ENCODE results near the gene CCDC152. TPM values are rescaled to one million over a fixed set of nuclear protein-coding genes. Genes with fewer than 3 reads are reported as not detected.

Gene CCDC152
- total and polyA plus RNA-seq, 2 of the 13 experiments (the other 11 are each of a cell fraction or from before 2014, with no cell fraction given) = 0.20 to 0.36 TPM

- TF ChIP-seq ZNF460 (CRISPR knock-in tag; IDR thresholded peaks at IDR 0.05; ENCODE audit: borderline replicate concordance) (no peak), TCF12 (IDR thresholded peaks at IDR 0.05) (no peak), TCF12 (CRISPR knock-in tag; IDR thresholded peaks at IDR 0.05) (peak; percentile 74; the same call in 1 of the 2 replicates), RFX3 (CRISPR knock-in tag; IDR thresholded peaks at IDR 0.05) (no peak), FOXM1 (CRISPR knock-in tag; IDR thresholded peaks at IDR 0.05) (no peak), ADNP (CRISPR knock-in tag; IDR thresholded peaks at IDR 0.05) (no peak), ZNF3 (CRISPR knock-in tag; IDR thresholded peaks at IDR 0.05) (no peak), ZNF746 (CRISPR knock-in tag; IDR thresholded peaks at IDR 0.05) (peak; percentile 56; the same call in 1 of the 2 replicates), ZNF737 (CRISPR knock-in tag; IDR thresholded peaks at IDR 0.05; ENCODE audit: borderline replicate concordance) (no peak), STAG1 (CRISPR knock-in tag; IDR thresholded peaks at IDR 0.05) (peak; percentile 23; the same call in 1 of the 2 replicates), KLF12 (CRISPR knock-in tag; IDR thresholded peaks at IDR 0.05; ENCODE audit: borderline replicate concordance) (no peak; the same call in 1 of the 2 replicates), PRMT3 (CRISPR knock-in tag; IDR thresholded peaks at IDR 0.05; ENCODE audit: borderline replicate concordance, low read depth) (no peak), ZNF678 (CRISPR knock-in tag; IDR thresholded peaks at IDR 0.05) (no peak), ZSCAN12 (CRISPR knock-in tag; IDR thresholded peaks at IDR 0.05) (peak; percentile 67; the same call in 1 of the 2 replicates), PAF1 (CRISPR knock-in tag; IDR thresholded peaks at IDR 0.05) (peak; percentile 52; the same call in 1 of the 2 replicates), ZNF431 (CRISPR knock-in tag; IDR thresholded peaks at IDR 0.05; ENCODE audit: borderline replicate concordance, low read depth) (no peak; the same call in 1 of the 2 replicates), NR1H2 (CRISPR knock-in tag; IDR thresholded peaks at IDR 0.05; ENCODE audit: borderline replicate concordance, low read depth) (no peak), MAFF (IDR thresholded peaks at IDR 0.05; ENCODE audit: low read depth, low read length) (peak; percentile 100), FOSL2 (CRISPR knock-in tag; IDR thresholded peaks at IDR 0.05) (peak; percentile 52), RBM22 (optimal IDR thresholded peaks at IDR 0.05; ENCODE audit: low read length) (peak; percentile 41), SAFB2 (CRISPR knock-in tag; IDR thresholded peaks at IDR 0.05; ENCODE audit: borderline replicate concordance, low read depth) (peak; percentile 62; the same call in 1 of the 2 replicates), ZBTB10 (CRISPR knock-in tag; IDR thresholded peaks at IDR 0.05; ENCODE audit: borderline replicate concordance) (peak; percentile 70; the same call in 1 of the 2 replicates), ZKSCAN8 (CRISPR knock-in tag; IDR thresholded peaks at IDR 0.05; ENCODE audit: borderline replicate concordance) (peak; percentile 82; the same call in 1 of the 2 replicates), NKX3-1 (CRISPR knock-in tag; IDR thresholded peaks at IDR 0.05) (peak; percentile 53; the same call in 1 of the 2 replicates), ERF (CRISPR knock-in tag; IDR thresholded peaks at IDR 0.05) (peak; percentile 89), JUNB (CRISPR knock-in tag; IDR thresholded peaks at IDR 0.05; ENCODE audit: borderline replicate concordance) (peak; percentile 44; the same call in 1 of the 2 replicates), MEIS1 (CRISPR knock-in tag; IDR thresholded peaks at IDR 0.05; ENCODE audit: borderline replicate concordance) (no peak; the same call in 1 of the 2 replicates)
- TF ChIP-seq, protein P1, sequence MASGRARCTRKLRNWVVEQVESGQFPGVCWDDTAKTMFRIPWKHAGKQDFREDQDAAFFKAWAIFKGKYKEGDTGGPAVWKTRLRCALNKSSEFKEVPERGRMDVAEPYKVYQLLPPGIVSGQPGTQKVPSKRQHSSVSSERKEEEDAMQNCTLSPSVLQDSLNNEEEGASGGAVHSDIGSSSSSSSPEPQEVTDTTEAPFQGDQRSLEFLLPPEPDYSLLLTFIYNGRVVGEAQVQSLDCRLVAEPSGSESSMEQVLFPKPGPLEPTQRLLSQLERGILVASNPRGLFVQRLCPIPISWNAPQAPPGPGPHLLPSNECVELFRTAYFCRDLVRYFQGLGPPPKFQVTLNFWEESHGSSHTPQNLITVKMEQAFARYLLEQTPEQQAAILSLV (CRISPR knock-in tag; IDR thresholded peaks at IDR 0.05; ENCODE audit: borderline replicate concordance) = no peak
Observed at GRCh38 chr5:42811591-42812446, 55.2 kb downstream of the CCDC152 start, which contains the start of gene SELENOP (continued).

All from HepG2 (cell line).